GM23338 (cell line): Measurements from ENCODE around the gene LNPEP.

Source experiments
- CREB1 ChIP-seq: fragments of 250-450 bp; sonication (Bioruptor Pico); IDR thresholded peaks from 2 replicates; pipeline ENCODE4 v1.5.0; 2020; ENCODE audit warnings: low read depth, mild to moderate bottlenecking, moderate library complexity
- CTCF ChIP-seq, 2 experiments: fragments of 200-600 bp in 1 of 2; sonication (generic) in 1 of 2; conservative IDR thresholded peaks; 2 replicates each; pipeline versions ENCODE4 v1.5.1 to v1.6.1; 2016 to 2017; ENCODE audit warnings: antibody characterized with exemption in 2 of 2, low read depth in 2 of 2, mild to moderate bottlenecking in 2 of 2, moderate library complexity in 1 of 2
- EZH2 ChIP-seq: fragments of 200-600 bp; sonication (generic); IDR thresholded peaks from one replicate; pipeline ENCODE4 v1.8.0; 2017; ENCODE audit warnings: antibody characterized with exemption, mild to moderate bottlenecking, low read depth; ENCODE audit not compliant: unreplicated experiment
- JUNB ChIP-seq: IDR thresholded peaks from one replicate; pipeline ENCODE4 v1.6.1; 2016; ENCODE audit warnings: antibody characterized with exemption; ENCODE audit not compliant: unreplicated experiment
- NANOG ChIP-seq: IDR thresholded peaks from 2 replicates; pipeline ENCODE4 v1.6.1; 2016; ENCODE audit warnings: antibody characterized with exemption, borderline replicate concordance
- POLR2AphosphoS5 ChIP-seq: IDR thresholded peaks from 2 replicates; pipeline ENCODE4 v1.6.1; 2016; ENCODE audit warnings: antibody characterized with exemption, low read depth
- REST ChIP-seq: IDR thresholded peaks from one replicate; pipeline ENCODE4 v1.6.1; 2018; ENCODE audit warnings: antibody characterized with exemption; ENCODE audit not compliant: unreplicated experiment
- ZNF331 ChIP-seq: fragments of 250-450 bp; sonication (Bioruptor Pico); IDR thresholded peaks from 2 replicates; pipeline ENCODE4 v1.5.0; 2020; ENCODE audit warnings: low read depth, mild to moderate bottlenecking, moderate library complexity

DNA sequence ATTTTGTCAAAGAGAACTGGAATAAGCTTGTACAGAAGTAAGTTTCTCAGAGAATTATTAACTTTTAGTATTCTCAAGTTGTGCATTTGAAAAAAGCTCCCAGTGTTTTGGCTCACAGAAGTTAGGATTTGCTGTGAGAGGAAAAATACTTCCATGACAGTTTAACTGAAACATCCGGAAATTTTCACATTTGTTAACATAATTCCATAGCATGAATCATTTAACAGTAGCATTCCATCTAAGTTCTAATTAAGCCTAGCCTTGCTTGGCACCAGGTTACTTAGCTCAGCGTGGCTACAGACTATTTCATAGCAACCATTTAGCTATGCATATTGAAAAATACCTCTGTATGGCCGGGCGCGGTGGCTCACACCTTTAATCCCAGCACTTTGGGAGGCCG is 90.8 kb downstream of the LNPEP start:
- TF ChIP-seq CTCF (conservative IDR thresholded peaks at IDR 0.05; ENCODE audit: low read depth in 2 of 2) = no peak
- no peak for TF ChIP-seq POLR2AphosphoS5
- TF ChIP-seq REST = no peak
- TF ChIP-seq JUNB = no peak
- TF ChIP-seq NANOG = no peak
- no peak for TF ChIP-seq EZH2
- no peak for TF ChIP-seq CREB1 (CRISPR knock-in tag)
- no peak for TF ChIP-seq ZNF331
